Erythroblast (primary cell): ENCODE results near the gene PER2.

Experiments
- GATA1 ChIP-seq: IDR thresholded peaks from 2 replicates; pipeline ENCODE4 v1.6.1; 2011; ENCODE audit warnings: low read depth, mild to moderate bottlenecking, control low read depth, low read length, moderate library complexity
- POLR2A ChIP-seq: IDR thresholded peaks from 2 replicates; pipeline ENCODE4 v1.6.1; 2011; ENCODE audit warnings: mild to moderate bottlenecking, low read length

DNA sequence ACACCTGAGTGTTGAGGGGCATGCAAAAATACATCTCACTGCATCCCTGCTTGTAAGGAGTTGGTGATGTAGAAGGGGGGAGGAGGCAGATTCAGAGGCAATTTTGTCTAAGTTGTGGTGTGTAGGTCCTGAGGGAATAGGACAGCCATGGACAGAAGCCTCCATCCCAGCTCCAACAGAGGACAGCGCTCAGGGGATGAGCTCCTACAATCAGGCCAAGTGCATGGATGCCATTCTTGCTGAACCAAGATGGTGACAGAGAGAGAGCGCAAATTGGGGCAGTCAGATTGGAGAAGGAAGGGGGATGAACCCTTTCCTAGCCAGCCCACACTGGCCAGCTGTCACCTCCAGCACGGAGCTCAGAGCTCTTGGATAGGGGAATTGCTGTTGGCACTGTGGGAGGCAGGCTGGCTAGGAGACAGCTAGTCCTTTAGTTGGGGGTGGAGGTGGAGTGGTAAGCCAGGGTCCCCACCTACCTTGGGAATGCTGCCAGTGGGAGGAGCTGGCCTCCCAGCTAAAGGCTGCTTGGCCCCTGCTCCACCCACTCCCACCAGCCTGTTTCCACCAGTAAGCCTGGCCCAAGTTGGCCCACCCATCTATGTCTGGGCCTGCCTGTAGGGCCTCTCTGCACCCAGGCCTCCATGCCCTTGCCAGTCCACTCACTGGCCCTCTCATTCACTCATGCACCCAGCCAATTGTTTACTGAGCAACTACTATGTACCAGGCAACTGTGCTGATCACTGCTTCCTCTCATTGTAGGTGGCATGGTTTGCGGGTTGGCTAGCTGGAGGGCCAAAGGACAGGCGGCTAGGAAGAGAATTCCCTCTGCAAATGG lies 2.5 kb upstream of the PER2 start:
- TF ChIP-seq POLR2A, result no peak
- no peak for TF ChIP-seq GATA1
